H1 (cell line): Measurements from ENCODE around the gene CCPG1. TPM values are rescaled to one million over a fixed set of nuclear protein-coding genes. Genes with fewer than 3 reads are reported as not detected.

ENCODE experiments used
- CTCF ChIA-PET: fragments of 300-600 bp; sonication (Branson Sonifier 250); formaldehyde crosslinking; loops from one replicate; lab custom pipeline; 2021; ENCODE audit not compliant: partially characterized antibody; lab: Charles Lee
- POLR2A ChIA-PET: fragments of 300-600 bp; sonication (Branson Sonifier 250); formaldehyde crosslinking; loops from one replicate; lab custom pipeline; 2021; ENCODE audit warnings: inconsistent platforms; ENCODE audit not compliant: partially characterized antibody; lab: Charles Lee
- DNase-seq, 2 experiments: peaks; one replicate each; pipeline versions ENCODE4 v3.0.0 to v3.0.0-alpha.2; 2010 to 2022; ENCODE audit warnings: low spot score in 2 of 2, low read depth in 1 of 2, mixed read lengths in 1 of 2
- FAIRE-seq: peaks from 2 replicates; lab custom pipeline; 2011; peaks lifted over from hg19 to GRCh38; lab: Jason Lieb, UNC
- H2AFZ ChIP-seq: 2 replicates; pipeline ENCODE4 v1.8.1; 2012; ENCODE audit warnings: low read length, inconsistent platforms
- H2AK5ac ChIP-seq: 2 replicates; pipeline ENCODE4 v1.6.1; 2013; ENCODE audit warnings: low read depth, low read length
- H2BK120ac ChIP-seq: replicated peaks from 2 replicates; pipeline ENCODE3; 2013; ENCODE audit warnings: low read depth, low read length, inconsistent platforms
- H2BK12ac ChIP-seq: 2 replicates; pipeline ENCODE4 v1.6.1; 2013; ENCODE audit warnings: low read depth, low read length
- H2BK15ac ChIP-seq: 2 replicates; pipeline ENCODE4 v1.6.1; 2013; ENCODE audit warnings: low read length
- H2BK20ac ChIP-seq: 2 replicates; pipeline ENCODE4 v1.6.1; 2013; ENCODE audit warnings: low read length
- H2BK5ac ChIP-seq: 2 replicates; pipeline ENCODE4 v1.6.1; 2013; ENCODE audit warnings: low read depth, low read length
- H3K14ac ChIP-seq: 2 replicates; pipeline ENCODE4 v1.6.1; 2013; ENCODE audit warnings: inconsistent platforms; ENCODE audit not compliant: insufficient read length
- H3K18ac ChIP-seq: 2 replicates; pipeline ENCODE4 v1.6.1; 2013; ENCODE audit warnings: low read length; ENCODE audit errors: extremely low read depth
- H3K23ac ChIP-seq: 2 replicates; pipeline ENCODE4 v1.6.1; 2013; ENCODE audit warnings: inconsistent platforms; ENCODE audit not compliant: insufficient read length
- H3K23me2 ChIP-seq: 2 replicates; pipeline ENCODE4 v1.6.1; 2013; ENCODE audit warnings: low read depth, low read length
- H3K27ac ChIP-seq: 2 replicates; pipeline ENCODE4 v1.6.1; 2011; ENCODE audit warnings: low read depth, low read length, inconsistent platforms
- H3K27me3 ChIP-seq, 4 experiments: replicated peaks in 1 of 4; 1 replicate in 1 of 4; 2 replicates in 3 of 4; pipeline versions ENCODE4 v1.6.1 to v1.8.1; 2011 to 2013; ENCODE audit warnings: low read length in 3 of 4, mild to moderate bottlenecking in 3 of 4, inconsistent platforms in 2 of 4, mixed read lengths in 2 of 4, moderate library complexity in 1 of 4; ENCODE audit not compliant: control insufficient read depth in 3 of 4, insufficient read depth in 3 of 4; ENCODE audit errors: extremely low read depth in 1 of 4
- H3K36me3 ChIP-seq, 4 experiments: 2 replicates each; pipeline versions ENCODE4 v1.6.1 to v1.8.1; 2011 to 2013; ENCODE audit warnings: mild to moderate bottlenecking in 4 of 4, low read length in 3 of 4, moderate library complexity in 2 of 4, control low read depth in 1 of 4, inconsistent platforms in 1 of 4; ENCODE audit not compliant: insufficient read depth in 4 of 4, control insufficient read depth in 2 of 4
- H3K4ac ChIP-seq: replicated peaks from 2 replicates; pipeline ENCODE3; 2013; ENCODE audit warnings: low read length, low read depth, mixed read lengths, inconsistent platforms; ENCODE audit not compliant: insufficient read length
- H3K4me1 ChIP-seq, 4 experiments: replicated peaks in 1 of 4; 1 replicate in 1 of 4; 2 replicates in 3 of 4; pipeline versions ENCODE4 v1.6.1 to v1.8.1; 2011 to 2013; ENCODE audit warnings: low read length in 3 of 4, inconsistent platforms in 2 of 4, mixed read lengths in 1 of 4; ENCODE audit not compliant: insufficient read depth in 4 of 4, control insufficient read depth in 3 of 4
- H3K4me2 ChIP-seq, 2 experiments: 2 replicates each; pipeline versions ENCODE4 v1.6.1 to v1.8.1; 2011 to 2013; ENCODE audit warnings: low read depth in 2 of 2, low read length in 2 of 2, control low read depth in 1 of 2, inconsistent platforms in 1 of 2, mild to moderate bottlenecking in 1 of 2; ENCODE audit not compliant: insufficient read depth in 1 of 2
- H3K4me3 ChIP-seq, 4 experiments: fragments of 200-600, 300-600 bp in 1 of 4; sonication (generic), shearing (Covaris generic), sonication (Bioruptor Twin) in 1 of 4; 2 replicates each; pipeline versions ENCODE4 v1.5.1 to v1.8.1; 2011 to 2016; ENCODE audit warnings: low read length in 4 of 4, low read depth in 3 of 4, control low read depth in 2 of 4, inconsistent platforms in 2 of 4, mild to moderate bottlenecking in 2 of 4, mixed read lengths in 1 of 4, moderate library complexity in 1 of 4; ENCODE audit not compliant: insufficient read depth in 2 of 4; ENCODE audit errors: extremely low read depth in 1 of 4
- H3K56ac ChIP-seq: replicated peaks from 2 replicates; pipeline ENCODE3; 2013; ENCODE audit warnings: low read depth, mild to moderate bottlenecking, mixed read lengths, low read length, inconsistent platforms; ENCODE audit not compliant: insufficient read length
- H3K79me1 ChIP-seq: 2 replicates; pipeline ENCODE4 v1.6.1; 2013; ENCODE audit warnings: low read depth, low read length, control low read depth
- H3K79me2 ChIP-seq, 2 experiments: 2 replicates each; pipeline versions ENCODE4 v1.6.1 to v1.8.1; 2012 to 2013; ENCODE audit warnings: low read length in 2 of 2, mild to moderate bottlenecking in 2 of 2, inconsistent platforms in 1 of 2; ENCODE audit not compliant: insufficient read depth in 2 of 2, control insufficient read depth in 1 of 2
- H3K9ac ChIP-seq, 4 experiments: replicated peaks in 1 of 4; 1 replicate in 1 of 4; 2 replicates in 3 of 4; pipeline versions ENCODE4 v1.6.1 to v1.8.1; 2011 to 2013; ENCODE audit warnings: low read depth in 3 of 4, low read length in 3 of 4, control low read depth in 2 of 4, mild to moderate bottlenecking in 2 of 4, moderate library complexity in 2 of 4, inconsistent platforms in 1 of 4; ENCODE audit errors: extremely low read depth in 1 of 4
- H3K9me3 ChIP-seq, 2 experiments: 2 replicates each; pipeline versions ENCODE4 v1.6.1 to v1.8.1; 2012 to 2013; ENCODE audit warnings: mild to moderate bottlenecking in 2 of 2, moderate library complexity in 2 of 2, control low read depth in 1 of 2, inconsistent platforms in 1 of 2, low read depth in 1 of 2, low read length in 1 of 2, mixed read lengths in 1 of 2; ENCODE audit not compliant: insufficient read depth in 2 of 2
- H4K20me1 ChIP-seq, 2 experiments: replicated peaks in 1 of 2; 2 replicates each; pipeline versions ENCODE3 to v1.8.1; 2011 to 2013; ENCODE audit warnings: inconsistent platforms in 2 of 2, low read length in 2 of 2, mild to moderate bottlenecking in 1 of 2; ENCODE audit not compliant: insufficient read depth in 2 of 2, control insufficient read depth in 1 of 2
- H4K5ac ChIP-seq: 2 replicates; pipeline ENCODE4 v1.6.1; 2013; ENCODE audit warnings: low read length, low read depth, mixed read lengths, inconsistent platforms; ENCODE audit not compliant: insufficient read length
- H4K8ac ChIP-seq: 2 replicates; pipeline ENCODE4 v1.8.0; 2013; ENCODE audit warnings: mild to moderate bottlenecking, moderate library complexity, low read length, inconsistent platforms; ENCODE audit not compliant: insufficient read depth; ENCODE audit errors: extremely low read depth
- H4K91ac ChIP-seq: replicated peaks from 2 replicates; pipeline ENCODE3; 2013; ENCODE audit warnings: low read length, mixed read lengths, inconsistent platforms; ENCODE audit not compliant: insufficient read length
- ASH2L ChIP-seq: fragments of 200-600, 300-600 bp; sonication (generic); IDR thresholded peaks from one replicate; pipeline ENCODE4 v1.7.1; 2017; ENCODE audit warnings: low read length
- CHD1 ChIP-seq: IDR thresholded peaks from 2 replicates; pipeline ENCODE4 v1.6.1; 2012; ENCODE audit warnings: low read depth, low read length, improper control_type of control experiment
- GTF2F1 ChIP-seq: IDR thresholded peaks from 2 replicates; pipeline ENCODE4 v1.6.1; 2012; ENCODE audit warnings: low read depth, low read length, improper control_type of control experiment, borderline replicate concordance
- HDAC2 ChIP-seq, 2 experiments: fragments of 300-600 bp in 1 of 2; sonication (generic) in 1 of 2; IDR thresholded peaks; 2 replicates each; pipeline ENCODE4 v1.6.1; 2011 to 2012; ENCODE audit warnings: low read depth in 2 of 2, low read length in 2 of 2, mild to moderate bottlenecking in 2 of 2, moderate library complexity in 2 of 2, borderline replicate concordance in 1 of 2, inconsistent platforms in 1 of 2
- SIX5 ChIP-seq: IDR thresholded peaks from 2 replicates; pipeline ENCODE4 v1.6.1; 2011; ENCODE audit warnings: mild to moderate bottlenecking, low read depth, low read length
- TEAD4 ChIP-seq: IDR thresholded peaks from 2 replicates; pipeline ENCODE4 v1.6.1; 2012; ENCODE audit warnings: low read depth, low read length, inconsistent platforms, mixed read lengths
- WGBS, 2 experiments: shearing (Covaris generic) in 1 of 2; methylation state at CpG; one replicate each; pipeline versions ENCODE4 v1.1.6 to v1.1.7; 2013 to 2015; ENCODE audit warnings: low lambda C conversion rate in 2 of 2, mixed read lengths in 2 of 2, inconsistent platforms in 1 of 2, low coverage in 1 of 2, missing lambda C conversion rate in 1 of 2; ENCODE audit not compliant: insufficient replicate concordance in 2 of 2, insufficient coverage in 1 of 2, insufficient read length in 1 of 2; ENCODE audit errors: extremely low coverage in 1 of 2, missing lambda C conversion rate in 1 of 2; 5-methylcytosine and 5-hydroxymethylcytosine counted together
- polyA plus RNA-seq, 7 experiments: library from polyadenylated mRNA; depleted of rRNA in 3 of 7; stranded (reverse) in 5 of 7; unstranded in 2 of 7; fragments of >200 nt in 5 of 7; fragments of 200-250 nt in 2 of 7; gene quantifications; 1 replicate in 5 of 7; 2 replicates in 1 of 7; 4 replicates in 1 of 7; pipeline versions ENCODE4 v1.2.1 to v1.2.3, GENCODE V29; 2011 to 2013; ENCODE audit warnings: missing spikeins in 2 of 7, mixed read lengths in 2 of 7
- total RNA-seq: library from RNA; stranded (reverse); fragmentation: NEBNext Ultra II Directional; extraction: Animal tissue kit (Norgen Biotek cat#: 25700); gene quantifications from 2 replicates; pipeline ENCODE4 v1.2.1, GENCODE V29; 2021

The CCPG1 gene
- total and polyA plus RNA-seq, 2 of the 8 experiments (the other 6 are each of a cell fraction or from before 2014, with no cell fraction given): 2.3 to 13.2 TPM

DNA sequence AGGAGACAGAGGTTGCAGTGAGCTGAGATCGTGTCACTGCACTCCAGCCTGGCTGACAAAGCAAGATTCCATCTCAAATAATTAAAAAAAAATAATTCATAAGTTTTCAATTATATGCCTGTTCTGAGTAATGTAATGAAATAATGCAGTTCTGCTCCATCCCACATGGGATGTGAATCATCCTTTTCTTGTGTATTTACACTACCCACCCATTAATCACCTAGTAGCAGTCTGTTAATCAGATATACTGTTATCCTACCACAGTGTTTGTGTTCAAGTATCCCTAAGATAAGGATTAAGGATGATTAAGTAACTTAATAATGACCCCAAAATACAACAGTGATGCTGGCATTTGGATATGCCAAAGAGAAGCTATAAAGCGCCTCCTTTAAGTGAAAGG, 50.4 kb downstream of the CCPG1 start:
- CTCF ChIA-PET: interaction anchor here (1.8 kb wide), 1 partner anchor 10 kb away, joined by 7 read pairs; no protein-coding TSS in a partner anchor
- Histone ChIP-seq H3K79me2 (no peaks in the 10 kb centered on the region), H3K36me3 (no peaks in the 10 kb centered on the region), H2BK20ac (no peak overlapping the region), H2AFZ (no peak overlapping the region), H2BK15ac (no peak overlapping the region), H3K4ac (no peak overlapping the region), H3K14ac (no peak overlapping the region), H2BK120ac (no peak overlapping the region), H3K23me2 (no peaks in the 10 kb centered on the region), H3K79me1 (no peaks in the 10 kb centered on the region), H4K8ac (no peak overlapping the region), H3K23ac (no peak overlapping the region), H3K27me3 (no peaks in the 10 kb centered on the region), H3K4me1 (peaks cover 0 to 2% (median 1%) of the 10 kb centered on the region in 4 experiments; a peak in 3 of 7 replicates), H4K91ac (no peak overlapping the region), H2AK5ac (no peak overlapping the region), H3K4me2 (no peak overlapping the region), H4K5ac (no peak overlapping the region), H3K27ac (no peak overlapping the region), H2BK5ac (no peak overlapping the region), H3K18ac (no peak overlapping the region), H3K9ac (no peak overlapping the region), H2BK12ac (no peak overlapping the region), H3K9me3 (no peaks in the 10 kb centered on the region), H3K4me3 (no peak overlapping the region), H4K20me1 (no peaks in the 10 kb centered on the region), H3K56ac (no peak overlapping the region)
- no peak for TF ChIP-seq GTF2F1
- no peak for TF ChIP-seq CHD1
- TF ChIP-seq ASH2L: no peak
- no peak for TF ChIP-seq SIX5
- no peak for TF ChIP-seq HDAC2 (IDR thresholded peaks at IDR 0.05; ENCODE audit: borderline replicate concordance in 1 of 2, low read depth in 2 of 2, low read length in 2 of 2)
- TF ChIP-seq TEAD4: no peak
- 77% methylated on average over 2 of the region's 2 CpGs; no CpG with 5 or more reads in 1 of the 2 experiments for WGBS, 2 experiments
- POLR2A ChIA-PET: interaction anchor here (0.6 to 1.6 kb wide), 3 partner anchors 19 to 285 kb away, joined by 3 read pairs; no protein-coding TSS in a partner anchor
- DNase-seq (no peak), FAIRE-seq (no peak)
